H1 (cell line): ENCODE measurements around the gene SOX8. TPM values are rescaled to one million over a fixed set of nuclear protein-coding genes. Genes with fewer than 3 reads are reported as not detected.

Experiments used
- CTCF ChIA-PET: fragments of 300-600 bp; sonication (Branson Sonifier 250); formaldehyde crosslinking; loops from one replicate; lab custom pipeline; 2021; ENCODE audit not compliant: partially characterized antibody; lab: Charles Lee
- POLR2A ChIA-PET: fragments of 300-600 bp; sonication (Branson Sonifier 250); formaldehyde crosslinking; loops from one replicate; lab custom pipeline; 2021; ENCODE audit warnings: inconsistent platforms; ENCODE audit not compliant: partially characterized antibody; lab: Charles Lee
- DNase-seq, 2 experiments: peaks; one replicate each; pipeline versions ENCODE4 v3.0.0 to v3.0.0-alpha.2; 2010 to 2022; ENCODE audit warnings: low spot score in 2 of 2, low read depth in 1 of 2, mixed read lengths in 1 of 2
- FAIRE-seq: peaks from 2 replicates; lab custom pipeline; 2011; peaks lifted over from hg19 to GRCh38; lab: Jason Lieb, UNC
- H2AFZ ChIP-seq: 2 replicates; pipeline ENCODE4 v1.8.1; 2012; ENCODE audit warnings: low read length, inconsistent platforms
- H2AK5ac ChIP-seq: 2 replicates; pipeline ENCODE4 v1.6.1; 2013; ENCODE audit warnings: low read depth, low read length
- H2BK120ac ChIP-seq: replicated peaks from 2 replicates; pipeline ENCODE3; 2013; ENCODE audit warnings: low read depth, low read length, inconsistent platforms
- H2BK12ac ChIP-seq: 2 replicates; pipeline ENCODE4 v1.6.1; 2013; ENCODE audit warnings: low read depth, low read length
- H2BK15ac ChIP-seq: 2 replicates; pipeline ENCODE4 v1.6.1; 2013; ENCODE audit warnings: low read length
- H2BK20ac ChIP-seq: 2 replicates; pipeline ENCODE4 v1.6.1; 2013; ENCODE audit warnings: low read length
- H2BK5ac ChIP-seq: 2 replicates; pipeline ENCODE4 v1.6.1; 2013; ENCODE audit warnings: low read depth, low read length
- H3K14ac ChIP-seq: 2 replicates; pipeline ENCODE4 v1.6.1; 2013; ENCODE audit warnings: inconsistent platforms; ENCODE audit not compliant: insufficient read length
- H3K18ac ChIP-seq: 2 replicates; pipeline ENCODE4 v1.6.1; 2013; ENCODE audit warnings: low read length; ENCODE audit errors: extremely low read depth
- H3K23ac ChIP-seq: 2 replicates; pipeline ENCODE4 v1.6.1; 2013; ENCODE audit warnings: inconsistent platforms; ENCODE audit not compliant: insufficient read length
- H3K23me2 ChIP-seq: 2 replicates; pipeline ENCODE4 v1.6.1; 2013; ENCODE audit warnings: low read depth, low read length
- H3K27ac ChIP-seq: 2 replicates; pipeline ENCODE4 v1.6.1; 2011; ENCODE audit warnings: low read depth, low read length, inconsistent platforms
- H3K27me3 ChIP-seq, 4 experiments: replicated peaks in 1 of 4; 1 replicate in 1 of 4; 2 replicates in 3 of 4; pipeline versions ENCODE4 v1.6.1 to v1.8.1; 2011 to 2013; ENCODE audit warnings: low read length in 3 of 4, mild to moderate bottlenecking in 3 of 4, inconsistent platforms in 2 of 4, mixed read lengths in 2 of 4, moderate library complexity in 1 of 4; ENCODE audit not compliant: control insufficient read depth in 3 of 4, insufficient read depth in 3 of 4; ENCODE audit errors: extremely low read depth in 1 of 4
- H3K36me3 ChIP-seq, 4 experiments: 2 replicates each; pipeline versions ENCODE4 v1.6.1 to v1.8.1; 2011 to 2013; ENCODE audit warnings: mild to moderate bottlenecking in 4 of 4, low read length in 3 of 4, moderate library complexity in 2 of 4, control low read depth in 1 of 4, inconsistent platforms in 1 of 4; ENCODE audit not compliant: insufficient read depth in 4 of 4, control insufficient read depth in 2 of 4
- H3K4ac ChIP-seq: replicated peaks from 2 replicates; pipeline ENCODE3; 2013; ENCODE audit warnings: low read length, low read depth, mixed read lengths, inconsistent platforms; ENCODE audit not compliant: insufficient read length
- H3K4me1 ChIP-seq, 4 experiments: replicated peaks in 1 of 4; 1 replicate in 1 of 4; 2 replicates in 3 of 4; pipeline versions ENCODE4 v1.6.1 to v1.8.1; 2011 to 2013; ENCODE audit warnings: low read length in 3 of 4, inconsistent platforms in 2 of 4, mixed read lengths in 1 of 4; ENCODE audit not compliant: insufficient read depth in 4 of 4, control insufficient read depth in 3 of 4
- H3K4me2 ChIP-seq, 2 experiments: 2 replicates each; pipeline versions ENCODE4 v1.6.1 to v1.8.1; 2011 to 2013; ENCODE audit warnings: low read depth in 2 of 2, low read length in 2 of 2, control low read depth in 1 of 2, inconsistent platforms in 1 of 2, mild to moderate bottlenecking in 1 of 2; ENCODE audit not compliant: insufficient read depth in 1 of 2
- H3K4me3 ChIP-seq, 4 experiments: fragments of 200-600, 300-600 bp in 1 of 4; sonication (generic), shearing (Covaris generic), sonication (Bioruptor Twin) in 1 of 4; 2 replicates each; pipeline versions ENCODE4 v1.5.1 to v1.8.1; 2011 to 2016; ENCODE audit warnings: low read length in 4 of 4, low read depth in 3 of 4, control low read depth in 2 of 4, inconsistent platforms in 2 of 4, mild to moderate bottlenecking in 2 of 4, mixed read lengths in 1 of 4, moderate library complexity in 1 of 4; ENCODE audit not compliant: insufficient read depth in 2 of 4; ENCODE audit errors: extremely low read depth in 1 of 4
- H3K56ac ChIP-seq: replicated peaks from 2 replicates; pipeline ENCODE3; 2013; ENCODE audit warnings: low read depth, mild to moderate bottlenecking, mixed read lengths, low read length, inconsistent platforms; ENCODE audit not compliant: insufficient read length
- H3K79me1 ChIP-seq: 2 replicates; pipeline ENCODE4 v1.6.1; 2013; ENCODE audit warnings: low read depth, low read length, control low read depth
- H3K79me2 ChIP-seq, 2 experiments: 2 replicates each; pipeline versions ENCODE4 v1.6.1 to v1.8.1; 2012 to 2013; ENCODE audit warnings: low read length in 2 of 2, mild to moderate bottlenecking in 2 of 2, inconsistent platforms in 1 of 2; ENCODE audit not compliant: insufficient read depth in 2 of 2, control insufficient read depth in 1 of 2
- H3K9ac ChIP-seq, 4 experiments: replicated peaks in 1 of 4; 1 replicate in 1 of 4; 2 replicates in 3 of 4; pipeline versions ENCODE4 v1.6.1 to v1.8.1; 2011 to 2013; ENCODE audit warnings: low read depth in 3 of 4, low read length in 3 of 4, control low read depth in 2 of 4, mild to moderate bottlenecking in 2 of 4, moderate library complexity in 2 of 4, inconsistent platforms in 1 of 4; ENCODE audit errors: extremely low read depth in 1 of 4
- H3K9me3 ChIP-seq, 2 experiments: 2 replicates each; pipeline versions ENCODE4 v1.6.1 to v1.8.1; 2012 to 2013; ENCODE audit warnings: mild to moderate bottlenecking in 2 of 2, moderate library complexity in 2 of 2, control low read depth in 1 of 2, inconsistent platforms in 1 of 2, low read depth in 1 of 2, low read length in 1 of 2, mixed read lengths in 1 of 2; ENCODE audit not compliant: insufficient read depth in 2 of 2
- H4K20me1 ChIP-seq, 2 experiments: replicated peaks in 1 of 2; 2 replicates each; pipeline versions ENCODE3 to v1.8.1; 2011 to 2013; ENCODE audit warnings: inconsistent platforms in 2 of 2, low read length in 2 of 2, mild to moderate bottlenecking in 1 of 2; ENCODE audit not compliant: insufficient read depth in 2 of 2, control insufficient read depth in 1 of 2
- H4K5ac ChIP-seq: 2 replicates; pipeline ENCODE4 v1.6.1; 2013; ENCODE audit warnings: low read length, low read depth, mixed read lengths, inconsistent platforms; ENCODE audit not compliant: insufficient read length
- H4K8ac ChIP-seq: 2 replicates; pipeline ENCODE4 v1.8.0; 2013; ENCODE audit warnings: mild to moderate bottlenecking, moderate library complexity, low read length, inconsistent platforms; ENCODE audit not compliant: insufficient read depth; ENCODE audit errors: extremely low read depth
- H4K91ac ChIP-seq: replicated peaks from 2 replicates; pipeline ENCODE3; 2013; ENCODE audit warnings: low read length, mixed read lengths, inconsistent platforms; ENCODE audit not compliant: insufficient read length
- BACH1 ChIP-seq: IDR thresholded peaks from 2 replicates; pipeline ENCODE4 v1.6.1; 2012; ENCODE audit warnings: low read length, improper control_type of control experiment
- EGR1 ChIP-seq: IDR thresholded peaks from 2 replicates; pipeline ENCODE4 v1.6.1; 2011; ENCODE audit warnings: low read depth, low read length, borderline replicate concordance
- HDAC6 ChIP-seq: IDR thresholded peaks from one replicate; pipeline ENCODE4 v1.7.1; 2012; ENCODE audit warnings: low read depth, mild to moderate bottlenecking, inconsistent platforms, low read length, moderate library complexity
- JUND ChIP-seq: IDR thresholded peaks from 2 replicates; pipeline ENCODE4 v1.6.1; 2011; ENCODE audit warnings: mild to moderate bottlenecking, improper control_type of control experiment, low read length
- KDM4A ChIP-seq: IDR thresholded peaks from one replicate; pipeline ENCODE4 v1.7.1; 2012; ENCODE audit warnings: low read depth, mild to moderate bottlenecking, moderate library complexity, low read length, inconsistent platforms; ENCODE audit not compliant: severe bottlenecking
- KDM5A ChIP-seq: fragments of 200-600 bp; IDR thresholded peaks from 2 replicates; pipeline ENCODE4 v1.7.1; 2012; ENCODE audit warnings: mild to moderate bottlenecking, low read length, inconsistent platforms, mixed read lengths
- NANOG ChIP-seq: IDR thresholded peaks from 2 replicates; pipeline ENCODE4 v1.6.1; 2011; ENCODE audit warnings: low read length, low read depth, mild to moderate bottlenecking, inconsistent platforms; ENCODE audit not compliant: insufficient read depth, poor library complexity, severe bottlenecking
- PHF8 ChIP-seq: fragments of 200-600 bp; sonication (generic); conservative IDR thresholded peaks from 2 replicates; pipeline ENCODE4 v1.7.1; 2012; ENCODE audit warnings: low read depth, mild to moderate bottlenecking, inconsistent platforms, low read length, moderate library complexity
- SIX5 ChIP-seq: IDR thresholded peaks from 2 replicates; pipeline ENCODE4 v1.6.1; 2011; ENCODE audit warnings: mild to moderate bottlenecking, low read depth, low read length
- SP4 ChIP-seq: IDR thresholded peaks from 2 replicates; pipeline ENCODE4 v1.6.1; 2012; ENCODE audit warnings: low read length, inconsistent platforms
- SRF ChIP-seq: IDR thresholded peaks from 2 replicates; pipeline ENCODE4 v1.6.1; 2011; ENCODE audit warnings: mild to moderate bottlenecking, low read depth, low read length, moderate library complexity
- TAF1 ChIP-seq: IDR thresholded peaks from 2 replicates; pipeline ENCODE4 v1.6.1; 2011; ENCODE audit warnings: mild to moderate bottlenecking, low read depth, low read length
- YY1 ChIP-seq: IDR thresholded peaks from 2 replicates; pipeline ENCODE4 v1.6.1; 2011; ENCODE audit warnings: low read depth, mild to moderate bottlenecking, low read length
- ZNF274 ChIP-seq: IDR thresholded peaks from 2 replicates; pipeline ENCODE4 v1.7.0; 2012; ENCODE audit warnings: low read length, borderline replicate concordance; ENCODE audit errors: extremely low read depth
- WGBS, 2 experiments: shearing (Covaris generic) in 1 of 2; methylation state at CpG; one replicate each; pipeline versions ENCODE4 v1.1.6 to v1.1.7; 2013 to 2015; ENCODE audit warnings: low lambda C conversion rate in 2 of 2, mixed read lengths in 2 of 2, inconsistent platforms in 1 of 2, low coverage in 1 of 2, missing lambda C conversion rate in 1 of 2; ENCODE audit not compliant: insufficient replicate concordance in 2 of 2, insufficient coverage in 1 of 2, insufficient read length in 1 of 2; ENCODE audit errors: extremely low coverage in 1 of 2, missing lambda C conversion rate in 1 of 2; 5-methylcytosine and 5-hydroxymethylcytosine counted together
- polyA plus RNA-seq, 7 experiments: library from polyadenylated mRNA; depleted of rRNA in 3 of 7; stranded (reverse) in 5 of 7; unstranded in 2 of 7; fragments of >200 nt in 5 of 7; fragments of 200-250 nt in 2 of 7; gene quantifications; 1 replicate in 5 of 7; 2 replicates in 1 of 7; 4 replicates in 1 of 7; pipeline versions ENCODE4 v1.2.1 to v1.2.3, GENCODE V29; 2011 to 2013; ENCODE audit warnings: missing spikeins in 2 of 7, mixed read lengths in 2 of 7
- total RNA-seq: library from RNA; stranded (reverse); fragmentation: NEBNext Ultra II Directional; extraction: Animal tissue kit (Norgen Biotek cat#: 25700); gene quantifications from 2 replicates; pipeline ENCODE4 v1.2.1, GENCODE V29; 2021

Gene SOX8
- total and polyA plus RNA-seq, 2 of the 8 experiments (the other 6 are each of a cell fraction or from before 2014, with no cell fraction given) = 2.2 to 5.7 TPM

- Histone ChIP-seq H4K20me1 (no peaks in the 10 kb centered on the region), H3K9ac (no peak overlapping the region), H4K5ac (no peak overlapping the region), H3K79me1 (no peaks in the 10 kb centered on the region), H2AFZ (no peak overlapping the region), H3K79me2 (no peaks in the 10 kb centered on the region), H3K4ac (no peak overlapping the region), H4K91ac (no peak overlapping the region), H3K27ac (no peak overlapping the region), H3K4me1 (no peaks in the 10 kb centered on the region; a peak in 1 of 7 replicates), H3K18ac (no peak overlapping the region), H3K23ac (no peak overlapping the region), H3K27me3 (no peaks in the 10 kb centered on the region), H3K36me3 (no peaks in the 10 kb centered on the region), H2BK5ac (no peak overlapping the region), H2BK20ac (no peak overlapping the region), H2BK120ac (no peak overlapping the region), H3K23me2 (no peaks in the 10 kb centered on the region), H3K4me3 (no peak overlapping the region), H3K9me3 (peaks cover 4 to 56% of the 10 kb centered on the region in 2 experiments; a peak in 3 of 4 replicates), H2AK5ac (no peak overlapping the region), H2BK12ac (no peak overlapping the region), H3K14ac (no peak overlapping the region), H3K56ac (no peak overlapping the region), H3K4me2 (no peak overlapping the region), H2BK15ac (no peak overlapping the region), H4K8ac (no peak overlapping the region)
- ChIA-PET CTCF (no interaction called here), POLR2A (no interaction called here)
- FAIRE-seq (no peak), DNase-seq (no peak)
- TF ChIP-seq NANOG (no peak), ZNF274 (no peak), BACH1 (no peak), SP4 (no peak), TAF1 (no peak), YY1 (no peak), SIX5 (no peak), KDM4A (no peak), KDM5A (no peak), HDAC6 (no peak), EGR1 (no peak), JUND (no peak), PHF8 (no peak), SRF (no peak)
- 78% methylated on average over 11 of the region's 11 CpGs; no CpG with 5 or more reads in 1 of the 2 experiments for WGBS, 2 experiments
These were observed 45.9 kb upstream of the SOX8 start for GRCh38 chr16:935684-936083.
